Calu3 (cell line): ENCODE results near the gene CREBRF. TPM values are rescaled to one million over a fixed set of nuclear protein-coding genes. Genes with fewer than 3 reads are reported as not detected.
A peak's percentile ranks its signal among the peaks of the same experiment; 100 is the strongest.

Experiments
- BruUV-seq: library from RNA; stranded (reverse); fragments of 400-500 nt; replicated peaks from 2 replicates; lab custom pipeline; 2021; lab: Mats Ljungman, UMichigan
- CTCF ChIA-PET: fragments of 300-600 bp; sonication (Branson Sonifier 250); formaldehyde crosslinking; loops from one replicate; lab custom pipeline; 2022; ENCODE audit warnings: antibody characterized with exemption; lab: Charles Lee
- DNase-seq: peaks from one replicate; pipeline ENCODE4 v3.0.0; 2022
- H3K27ac Mint-ChIP-seq: one replicate; pipeline ENCODE4 v1.8.0; 2022; ENCODE audit warnings: mixed read lengths; ENCODE audit not compliant: unreplicated experiment
- H3K27me3 Mint-ChIP-seq: one replicate; pipeline ENCODE4 v1.8.0; 2022; ENCODE audit warnings: mixed read lengths; ENCODE audit not compliant: unreplicated experiment
- H3K36me3 Mint-ChIP-seq: one replicate; pipeline ENCODE4 v1.8.0; 2022; ENCODE audit warnings: mild to moderate bottlenecking, moderate library complexity, mixed read lengths; ENCODE audit not compliant: insufficient read depth, unreplicated experiment
- H3K4me1 Mint-ChIP-seq: one replicate; pipeline ENCODE4 v1.8.0; 2022; ENCODE audit warnings: mild to moderate bottlenecking, low read depth, mixed read lengths; ENCODE audit not compliant: unreplicated experiment
- H3K4me3 Mint-ChIP-seq: one replicate; pipeline ENCODE4 v1.8.0; 2022; ENCODE audit warnings: mild to moderate bottlenecking, low read depth, moderate library complexity, mixed read lengths; ENCODE audit not compliant: unreplicated experiment
- H3K9me3 Mint-ChIP-seq: one replicate; pipeline ENCODE4 v1.8.0; 2022; ENCODE audit warnings: low read depth, mixed read lengths; ENCODE audit not compliant: unreplicated experiment
- CTCF ChIP-seq: fragments of 200-600 bp; IDR thresholded peaks from one replicate; pipeline ENCODE4 v1.8.0; 2022; ENCODE audit warnings: antibody characterized with exemption; ENCODE audit not compliant: unreplicated experiment
- intact Hi-C: fragments of 100-400 bp; cut with micrococcal nuclease; formaldehyde crosslinking; loops from one replicate; pipeline ENCODE4 v1.10.0; 2022; ENCODE audit not compliant: unreplicated experiment
- total RNA-seq: library from RNA; stranded (reverse); gene quantifications from 2 replicates; pipeline ENCODE4 v1.2.3, GENCODE V29; 2022

CREBRF gene
- total RNA-seq, 1 experiment from 2014 or later: 18.2 TPM

GRCh38 chr5:173011566-173011965 is 44.6 kb upstream of the CREBRF start:
- H3K27ac Mint-ChIP-seq: no peak overlapping the region
- H3K36me3 Mint-ChIP-seq: peaks cover 18% of the 10 kb centered on the region
- TF ChIP-seq CTCF: no peak
- no peaks in the 10 kb centered on the region for H3K27me3 Mint-ChIP-seq
- H3K4me1 Mint-ChIP-seq: peaks cover 27% of the 10 kb centered on the region
- no peak overlapping the region for H3K4me3 Mint-ChIP-seq
- no TSS peak for BruUV-seq
- CTCF ChIA-PET: interaction anchor here (0.6 kb wide), 2 partner anchors 70 to 973 kb away, joined by 4 read pairs; no protein-coding TSS in a partner anchor
- no peaks in the 10 kb centered on the region for H3K9me3 Mint-ChIP-seq
- intact Hi-C loops: no loop called here
- DNase-seq: no peak

- CTCF ChIA-PET: no interaction called here
- no peak for DNase-seq
- no peaks in the 10 kb centered on the region for H3K27me3 Mint-ChIP-seq
- no peak overlapping the region for H3K27ac Mint-ChIP-seq
- peaks cover 40% of the 10 kb centered on the region for H3K4me1 Mint-ChIP-seq
- H3K9me3 Mint-ChIP-seq: peaks cover 1% of the 10 kb centered on the region
- H3K4me3 Mint-ChIP-seq: no peak overlapping the region
- intact Hi-C loops: no loop called here
- no peak for TF ChIP-seq CTCF
- no TSS peak for BruUV-seq
- H3K36me3 Mint-ChIP-seq: peaks cover 24% of the 10 kb centered on the region
These were observed 43.3 kb upstream of the CREBRF start for GRCh38 chr5:173012882-173013281.

- intact Hi-C loops: no loop called here
- DNase-seq: no peak
- no peak for TF ChIP-seq CTCF
- CTCF ChIA-PET: no interaction called here
- H3K27me3 Mint-ChIP-seq: no peaks in the 10 kb centered on the region
- H3K4me1 Mint-ChIP-seq: peaks cover 44% of the 10 kb centered on the region
- peaks cover 3% of the 10 kb centered on the region for H3K9me3 Mint-ChIP-seq
- H3K27ac Mint-ChIP-seq: no peak overlapping the region
- no peak overlapping the region for H3K4me3 Mint-ChIP-seq
- BruUV-seq: no TSS peak
- H3K36me3 Mint-ChIP-seq: peaks cover 31% of the 10 kb centered on the region
These were observed 41.5 kb upstream of the CREBRF start for GRCh38 chr5:173014671-173015070.

- TF ChIP-seq CTCF: no peak
- Mint-ChIP-seq H3K4me1 (peaks cover 39% of the 10 kb centered on the region), H3K36me3 (peaks cover 36% of the 10 kb centered on the region), H3K9me3 (peaks cover 3% of the 10 kb centered on the region), H3K27me3 (no peaks in the 10 kb centered on the region), H3K4me3 (no peak overlapping the region), H3K27ac (peak overlapping the region; percentile 94)
- CTCF ChIA-PET: interaction anchor here (0.6 to 1.7 kb wide), 2 partner anchors 31 to 921 kb away, joined by 6 to 8 read pairs; partner anchors contain the start of gene ATP6V0E1
- intact Hi-C loops: no loop called here
- no peak for DNase-seq
- no TSS peak for BruUV-seq
These were observed 41.0 kb upstream of the CREBRF start for GRCh38 chr5:173015192-173015591.
